Brain microvascular endothelial cell (primary cell): ENCODE results near the gene EXOC6B.

Experiments
- DNase-seq: peaks from one replicate; pipeline ENCODE4 v3.0.0-alpha.2; 2020
- H3K27ac ChIP-seq: fragments of 250-450 bp; sonication (Bioruptor Pico); 2 replicates; pipeline ENCODE4 v1.5.1; 2020; ENCODE audit warnings: mild to moderate bottlenecking, moderate library complexity
- H3K27me3 ChIP-seq: fragments of 250-450 bp; sonication (Bioruptor Pico); replicated peaks from 2 replicates; pipeline ENCODE4 v1.5.1; 2020; ENCODE audit warnings: mild to moderate bottlenecking
- H3K36me3 ChIP-seq: fragments of 250-450 bp; sonication (Bioruptor Pico); replicated peaks from 2 replicates; pipeline ENCODE4 v1.5.1; 2020; ENCODE audit warnings: mild to moderate bottlenecking
- H3K4me3 ChIP-seq: 2 replicates; pipeline ENCODE4 v1.5.1; 2011; ENCODE audit warnings: low read depth, mild to moderate bottlenecking, control low read depth, low read length, moderate library complexity
- in situ Hi-C: cut with HindIII; loops from 2 replicates; pipeline ENCODE4 v1.10.0; 2017; ENCODE audit warnings: low sequenced_read_pairs, low pct_ligation_motif_present
- TF ChIP-seq, protein P1 (sequence below): IDR thresholded peaks from 2 replicates; pipeline ENCODE4 v1.5.1; 2011; ENCODE audit warnings: low read depth, mild to moderate bottlenecking, moderate library complexity, low read length, control low read depth, inconsistent platforms; ENCODE audit errors: missing control alignments

EXOC6B gene

DNA sequence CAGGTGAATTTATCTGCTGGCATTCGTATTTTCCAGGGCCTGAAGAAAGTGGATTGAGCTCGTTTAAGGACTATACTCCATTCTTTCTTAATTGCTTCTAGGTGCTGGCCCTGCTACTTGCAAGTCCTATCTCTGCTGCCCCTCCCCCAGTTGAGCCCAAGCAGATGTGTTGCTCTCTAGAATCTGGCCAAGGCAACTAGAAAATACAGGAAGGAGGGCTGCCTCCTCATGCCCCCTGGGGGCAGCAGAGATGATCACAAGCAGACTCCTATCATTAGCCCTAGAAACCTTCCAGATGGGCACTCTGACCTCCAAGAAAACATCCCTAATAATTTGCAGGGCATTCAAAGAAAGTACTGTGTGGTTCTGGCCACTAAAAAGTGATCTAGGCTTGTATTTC lies 605.7 kb downstream of the EXOC6B start:
- Histone ChIP-seq H3K36me3 (no peaks in the 10 kb centered on the region), H3K27ac (no peak overlapping the region), H3K27me3 (no peaks in the 10 kb centered on the region), H3K4me3 (no peak overlapping the region)
- TF ChIP-seq, protein P1, sequence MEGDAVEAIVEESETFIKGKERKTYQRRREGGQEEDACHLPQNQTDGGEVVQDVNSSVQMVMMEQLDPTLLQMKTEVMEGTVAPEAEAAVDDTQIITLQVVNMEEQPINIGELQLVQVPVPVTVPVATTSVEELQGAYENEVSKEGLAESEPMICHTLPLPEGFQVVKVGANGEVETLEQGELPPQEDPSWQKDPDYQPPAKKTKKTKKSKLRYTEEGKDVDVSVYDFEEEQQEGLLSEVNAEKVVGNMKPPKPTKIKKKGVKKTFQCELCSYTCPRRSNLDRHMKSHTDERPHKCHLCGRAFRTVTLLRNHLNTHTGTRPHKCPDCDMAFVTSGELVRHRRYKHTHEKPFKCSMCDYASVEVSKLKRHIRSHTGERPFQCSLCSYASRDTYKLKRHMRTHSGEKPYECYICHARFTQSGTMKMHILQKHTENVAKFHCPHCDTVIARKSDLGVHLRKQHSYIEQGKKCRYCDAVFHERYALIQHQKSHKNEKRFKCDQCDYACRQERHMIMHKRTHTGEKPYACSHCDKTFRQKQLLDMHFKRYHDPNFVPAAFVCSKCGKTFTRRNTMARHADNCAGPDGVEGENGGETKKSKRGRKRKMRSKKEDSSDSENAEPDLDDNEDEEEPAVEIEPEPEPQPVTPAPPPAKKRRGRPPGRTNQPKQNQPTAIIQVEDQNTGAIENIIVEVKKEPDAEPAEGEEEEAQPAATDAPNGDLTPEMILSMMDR, result peak; percentile 59
- DNase-seq, result no peak
- in situ Hi-C loops, result no loop called here

DNA sequence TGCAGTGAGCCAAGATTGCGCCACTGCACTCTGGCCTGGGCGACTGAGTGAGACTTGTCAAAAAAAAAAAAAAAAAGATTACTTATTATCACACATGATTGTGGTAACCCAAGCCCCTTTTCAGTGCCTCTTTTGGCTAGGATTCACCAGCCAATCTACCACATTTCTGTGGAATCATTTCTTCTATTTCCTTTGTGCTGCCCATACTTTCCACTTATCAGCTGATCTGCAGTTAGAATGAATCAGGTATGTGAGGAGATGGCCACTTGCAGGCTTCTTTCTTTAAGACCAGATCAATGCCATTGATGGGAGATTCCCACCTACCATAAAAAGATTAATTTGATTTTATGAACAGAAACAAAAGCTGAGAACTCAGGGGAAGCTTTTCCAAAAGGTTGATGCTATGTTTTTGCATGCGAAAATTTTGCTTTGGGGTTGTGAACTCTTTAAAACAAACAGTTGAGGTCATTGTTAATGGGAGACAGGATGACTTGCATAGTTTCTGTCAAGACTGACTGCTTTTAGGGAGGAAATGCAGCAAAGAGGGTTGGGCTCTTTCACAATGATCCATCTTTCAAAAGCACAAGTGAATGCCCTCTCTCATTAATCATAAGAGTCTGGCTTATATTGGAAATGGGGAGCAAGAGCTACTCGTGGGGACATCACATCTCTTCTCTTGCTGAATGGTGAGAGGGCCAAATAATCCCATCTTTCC lies 611.2 kb downstream of the EXOC6B start:
- TF ChIP-seq, protein P1, result no peak
- Histone ChIP-seq H3K27me3 (no peaks in the 10 kb centered on the region), H3K4me3 (no peak overlapping the region), H3K27ac (peak overlapping the region; percentile 89), H3K36me3 (no peaks in the 10 kb centered on the region)
- in situ Hi-C loops, result no loop called here
- DNase-seq, result peak; percentile 76

DNA sequence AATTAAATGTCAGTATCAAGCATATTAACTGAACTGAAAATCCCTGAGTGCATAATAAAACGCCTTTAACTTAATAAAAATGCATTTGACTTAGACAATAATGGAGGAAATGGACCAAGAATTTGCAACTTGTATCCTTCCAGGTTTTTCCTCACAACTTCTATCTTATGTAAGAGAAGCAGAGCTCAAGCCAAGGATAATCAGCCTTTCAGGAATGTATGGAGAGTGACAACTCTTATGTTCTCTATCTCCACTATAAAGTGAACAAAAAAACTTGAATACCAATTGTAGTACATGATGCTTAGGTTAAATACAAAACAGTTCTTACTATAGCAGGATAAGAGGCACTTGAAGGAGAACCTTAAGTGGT lies 613.4 kb downstream of the EXOC6B start:
- in situ Hi-C loops, result no loop called here

DNA sequence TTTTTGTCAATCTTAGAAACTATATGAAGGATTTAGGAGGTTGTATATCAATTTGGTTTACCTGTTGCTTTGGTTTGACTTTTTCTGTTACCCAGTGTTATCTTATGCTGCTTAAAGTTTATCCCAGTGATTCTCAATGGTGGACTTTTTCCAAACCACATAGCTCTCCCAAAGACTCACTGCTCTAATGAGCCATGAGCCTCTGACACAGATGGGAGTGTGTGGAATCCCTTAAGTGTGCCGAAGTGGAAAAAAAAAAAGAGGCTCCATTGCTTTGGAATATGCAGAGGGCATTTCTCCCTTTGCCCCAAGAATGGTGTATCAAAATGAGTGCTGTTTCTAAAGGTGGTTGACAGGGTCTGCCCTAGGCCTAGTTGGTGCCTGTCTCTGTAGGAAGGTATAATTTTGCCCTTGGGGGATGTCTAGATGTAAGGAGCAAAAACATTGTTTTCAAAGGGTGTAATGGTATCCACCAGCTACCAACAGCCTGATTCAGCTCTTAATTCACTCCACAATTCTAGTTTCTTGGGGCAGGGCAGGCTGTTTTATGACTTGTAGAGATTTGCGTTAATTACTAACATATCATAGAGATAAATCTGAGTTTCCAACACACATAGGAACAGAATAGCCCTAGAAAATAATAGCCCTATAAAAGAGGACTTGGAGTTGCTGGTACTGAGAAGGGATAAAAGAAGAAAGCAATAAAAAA lies 613.9 kb downstream of the EXOC6B start:
- Histone ChIP-seq H3K4me3 (no peak overlapping the region), H3K27ac (no peak overlapping the region), H3K27me3 (no peaks in the 10 kb centered on the region), H3K36me3 (no peaks in the 10 kb centered on the region)
- no peak for DNase-seq
- in situ Hi-C loops, result no loop called here
- TF ChIP-seq, protein P1, result no peak

More for the DNA sequence above, 613.4 kb downstream of the EXOC6B start:
- DNase-seq, result no peak
- TF ChIP-seq, protein P1, result no peak
- no peak overlapping the region for H3K4me3 ChIP-seq
- no peaks in the 10 kb centered on the region for H3K27me3 ChIP-seq
- H3K36me3 ChIP-seq, result no peaks in the 10 kb centered on the region
- no peak overlapping the region for H3K27ac ChIP-seq

DNA sequence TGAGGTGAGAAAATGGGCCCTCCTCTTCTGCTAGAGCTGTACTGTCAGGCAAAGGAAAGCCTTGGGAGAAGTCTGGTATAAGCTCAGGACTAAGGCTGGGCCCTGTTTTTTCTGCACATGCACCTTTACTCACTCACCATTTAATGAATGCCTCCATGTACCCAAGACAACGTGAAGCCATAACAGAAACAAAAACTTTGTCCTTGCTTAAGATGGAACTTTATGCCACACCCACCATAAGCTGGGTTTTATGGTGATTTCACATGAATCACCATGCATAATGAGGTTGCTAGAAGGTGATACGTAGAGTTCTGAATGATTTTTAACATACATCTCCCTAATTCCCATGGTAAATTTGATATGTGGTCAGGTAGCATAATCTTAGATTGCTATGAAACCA lies 614.5 kb downstream of the EXOC6B start:
- no peak overlapping the region for H3K27ac ChIP-seq
- in situ Hi-C loops, result no loop called here
- H3K27me3 ChIP-seq, result no peaks in the 10 kb centered on the region
- TF ChIP-seq, protein P1, result no peak
- H3K4me3 ChIP-seq, result no peak overlapping the region
- DNase-seq, result peak; percentile 9
- no peaks in the 10 kb centered on the region for H3K36me3 ChIP-seq
